Mammary epithelial cell (primary cell): Measurements from ENCODE around the gene LITAFD.

Experiments used
- EZH2 ChIP-seq: IDR thresholded peaks from 2 replicates; pipeline ENCODE4 v1.6.1; 2012; ENCODE audit warnings: low read length, inconsistent platforms, borderline replicate concordance
- TF ChIP-seq, protein P1 (sequence below), 2 donors: IDR thresholded peaks in 1 of 2; conservative IDR thresholded peaks in 1 of 2; 2 replicates each; pipeline ENCODE4 v1.5.1; 2011 to 2012; ENCODE audit warnings: inconsistent platforms in 2 of 2, low read length in 2 of 2, mild to moderate bottlenecking in 2 of 2, control low read depth in 1 of 2, low read depth in 1 of 2; ENCODE audit not compliant: insufficient read depth in 1 of 2; ENCODE audit errors: extremely low read depth in 1 of 2

DNA sequence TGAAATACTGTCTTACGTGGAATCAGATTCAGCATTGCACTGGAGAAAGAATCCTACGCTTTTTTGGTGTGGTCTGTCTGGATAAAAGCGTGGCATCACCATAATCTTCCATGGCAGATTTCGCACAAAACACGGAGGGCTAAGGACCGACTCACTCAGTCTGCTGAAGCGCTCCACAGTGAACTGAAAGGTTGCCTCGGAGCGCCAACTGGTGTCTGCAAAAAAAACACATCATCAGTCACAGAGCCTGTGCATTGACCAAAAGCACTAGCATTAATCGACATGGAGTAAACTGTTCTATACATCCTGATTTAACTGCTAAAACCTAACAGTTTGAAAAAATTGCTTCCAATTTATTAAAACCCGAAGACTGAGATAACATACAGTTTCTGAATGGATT lies 41.0 kb downstream of the LITAFD start:
- TF ChIP-seq, protein P1, sequence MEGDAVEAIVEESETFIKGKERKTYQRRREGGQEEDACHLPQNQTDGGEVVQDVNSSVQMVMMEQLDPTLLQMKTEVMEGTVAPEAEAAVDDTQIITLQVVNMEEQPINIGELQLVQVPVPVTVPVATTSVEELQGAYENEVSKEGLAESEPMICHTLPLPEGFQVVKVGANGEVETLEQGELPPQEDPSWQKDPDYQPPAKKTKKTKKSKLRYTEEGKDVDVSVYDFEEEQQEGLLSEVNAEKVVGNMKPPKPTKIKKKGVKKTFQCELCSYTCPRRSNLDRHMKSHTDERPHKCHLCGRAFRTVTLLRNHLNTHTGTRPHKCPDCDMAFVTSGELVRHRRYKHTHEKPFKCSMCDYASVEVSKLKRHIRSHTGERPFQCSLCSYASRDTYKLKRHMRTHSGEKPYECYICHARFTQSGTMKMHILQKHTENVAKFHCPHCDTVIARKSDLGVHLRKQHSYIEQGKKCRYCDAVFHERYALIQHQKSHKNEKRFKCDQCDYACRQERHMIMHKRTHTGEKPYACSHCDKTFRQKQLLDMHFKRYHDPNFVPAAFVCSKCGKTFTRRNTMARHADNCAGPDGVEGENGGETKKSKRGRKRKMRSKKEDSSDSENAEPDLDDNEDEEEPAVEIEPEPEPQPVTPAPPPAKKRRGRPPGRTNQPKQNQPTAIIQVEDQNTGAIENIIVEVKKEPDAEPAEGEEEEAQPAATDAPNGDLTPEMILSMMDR (conservative IDR thresholded peaks at IDR 0.05 in 1 of 2, IDR thresholded peaks at IDR 0.05 in 1 of 2; ENCODE audit: extremely low read depth in 1 of 2, insufficient read depth in 1 of 2, low read depth in 1 of 2, low read length in 2 of 2): no peak
- no peak for TF ChIP-seq EZH2
